ENCODE data around the gene ST8SIA5.

GRCh38 chr18:46768166-46768921 lies 11.5 kb upstream of the ST8SIA5 start:
- TF ChIP-seq JUND (IDR thresholded peaks at IDR 0.05) (no peak), EZH2phosphoT487 (IDR thresholded peaks at IDR 0.05; ENCODE audit: borderline replicate concordance, low read depth) (no peak), RCOR1 (IDR thresholded peaks at IDR 0.05; ENCODE audit: low read length) (no peak)

All from SK-N-SH (cell line).